ENCODE measurements around the gene ZFPM1. TPM values are rescaled to one million over a fixed set of nuclear protein-coding genes. Genes with fewer than 3 reads are reported as not detected.

Gene ZFPM1
- polyA plus RNA-seq, 3 donors = 4.7 to 5.2 (median 5.2) TPM

Other genes with a start within 250 kb of the ZFPM1 start
- gene ZNF469, start 70.3 kb upstream of the ZFPM1 start, polyA plus RNA-seq (ENCODE audit: insufficient read length in 3 of 3) = 1 to 10 TPM; 1.3 to 1.9 (median 1.7) TPM
- gene ZC3H18, start 117.1 kb downstream of the ZFPM1 start, polyA plus RNA-seq (ENCODE audit: insufficient read length in 3 of 3) = 10 to 100 TPM; 40.9 to 47.5 (median 41.3) TPM
- under 1 TPM in 1 of 3 donors, not detected in 2; 0.10 TPM for gene IL17C, start 185.3 kb downstream of the ZFPM1 start, polyA plus RNA-seq (ENCODE audit: insufficient read length in 3 of 3)
- 100 to 1,000 TPM; 155 to 194 (median 158) TPM for gene CYBA, start 197.8 kb downstream of the ZFPM1 start, polyA plus RNA-seq (ENCODE audit: insufficient read length in 3 of 3)
- gene MVD, start 209.8 kb downstream of the ZFPM1 start, polyA plus RNA-seq (ENCODE audit: insufficient read length in 3 of 3) = 10 to 100 TPM; 41.0 to 49.1 (median 41.4) TPM
- gene SNAI3, start 233.2 kb downstream of the ZFPM1 start, polyA plus RNA-seq (ENCODE audit: insufficient read length in 3 of 3) = 1 to 10 TPM in 2 of 3 donors, under 1 TPM in 1; 0.87 to 1.4 (median 1.2) TPM

Measured in renal pelvis (tissue), 3 donors.